Glutamatergic neuron (in vitro differentiated cells): ENCODE results near the gene FZR1. TPM values are rescaled to one million over a fixed set of nuclear protein-coding genes. Genes with fewer than 3 reads are reported as not detected.

Source experiments
- DNase-seq: peaks from one replicate; pipeline ENCODE4 v3.0.0; 2022
- H3K27ac Mint-ChIP-seq: one replicate; pipeline ENCODE4 v1.8.0; 2020; ENCODE audit warnings: mild to moderate bottlenecking, mixed read lengths, inconsistent platforms; ENCODE audit not compliant: unreplicated experiment
- H3K27me3 Mint-ChIP-seq: one replicate; pipeline ENCODE4 v1.8.0; 2020; ENCODE audit warnings: mild to moderate bottlenecking, moderate library complexity, mixed read lengths, inconsistent platforms; ENCODE audit not compliant: unreplicated experiment
- H3K36me3 Mint-ChIP-seq: one replicate; pipeline ENCODE4 v1.8.0; 2020; ENCODE audit warnings: mild to moderate bottlenecking, mixed read lengths, inconsistent platforms; ENCODE audit not compliant: unreplicated experiment
- H3K4me1 Mint-ChIP-seq: one replicate; pipeline ENCODE4 v1.8.0; 2020; ENCODE audit warnings: mild to moderate bottlenecking, low read depth, mixed read lengths, inconsistent platforms; ENCODE audit not compliant: unreplicated experiment
- H3K4me3 Mint-ChIP-seq: one replicate; pipeline ENCODE4 v1.8.0; 2020; ENCODE audit warnings: mild to moderate bottlenecking, mixed read lengths, inconsistent platforms; ENCODE audit not compliant: unreplicated experiment
- H3K9me3 Mint-ChIP-seq: one replicate; pipeline ENCODE4 v1.8.0; 2020; ENCODE audit warnings: mild to moderate bottlenecking, moderate library complexity, mixed read lengths, inconsistent platforms; ENCODE audit not compliant: unreplicated experiment
- CTCF ChIP-seq: fragments of 200-600 bp; sonication (generic); IDR thresholded peaks from one replicate; pipeline ENCODE4 v1.5.0; 2021; ENCODE audit not compliant: partially characterized antibody, unreplicated experiment
- total RNA-seq: library from RNA; stranded (reverse); fragmentation: NEBNext Ultra II Directional; extraction: Animal tissue kit (Norgen Biotek cat#: 25700); gene quantifications from one replicate; pipeline ENCODE4 v1.2.1, GENCODE V29; 2021; ENCODE audit not compliant: unreplicated experiment

Gene FZR1
- total RNA-seq, 1 donor from 2014 or later: 51.3 TPM

DNA sequence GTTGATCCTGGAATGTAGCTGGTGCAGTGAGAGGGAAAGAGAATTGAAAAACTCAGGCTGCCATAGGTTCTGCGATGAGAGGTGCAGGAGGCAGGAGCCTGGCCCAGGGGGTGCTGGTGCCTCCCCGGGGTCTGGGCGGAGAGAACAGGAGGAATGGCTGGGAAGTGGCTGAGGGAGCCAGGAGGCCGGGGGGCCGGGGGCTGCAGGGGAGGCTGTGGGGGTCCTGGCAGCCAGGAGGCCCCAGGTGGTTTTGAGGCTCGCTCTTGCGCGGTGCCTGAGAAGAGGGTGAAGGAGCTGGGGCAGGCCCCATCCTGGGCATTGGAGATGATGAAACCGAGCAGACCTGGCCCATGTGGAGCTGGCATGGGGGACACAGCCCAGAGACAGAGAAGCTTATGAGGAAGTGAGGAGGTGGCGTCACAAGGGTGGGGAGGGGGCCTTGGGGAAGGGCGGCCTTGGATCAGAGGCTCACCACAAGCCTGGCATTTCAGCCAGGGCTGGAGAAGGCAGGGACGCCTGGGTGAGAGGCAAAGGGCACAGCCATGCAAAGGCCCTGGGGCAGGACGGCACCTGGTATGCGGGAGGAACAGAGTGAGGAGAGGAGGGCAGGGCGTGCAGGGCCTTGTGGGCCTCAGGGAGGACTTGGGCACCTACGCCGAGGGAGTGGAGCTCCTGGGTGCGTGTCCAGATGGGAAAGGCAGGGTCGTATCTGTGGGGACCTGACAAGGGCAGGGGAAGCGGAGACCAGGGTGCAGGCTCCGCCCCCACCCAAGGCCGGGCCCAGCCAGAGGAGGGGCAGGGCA, 31.5 kb downstream of the FZR1 start:
- peaks cover 10% of the 10 kb centered on the region for H3K27me3 Mint-ChIP-seq
- H3K4me3 Mint-ChIP-seq: no peak overlapping the region
- peaks cover 13% of the 10 kb centered on the region for H3K4me1 Mint-ChIP-seq
- DNase-seq: no peak
- peak overlapping the region; percentile 80 for H3K27ac Mint-ChIP-seq
- no peak for TF ChIP-seq CTCF
- H3K36me3 Mint-ChIP-seq: peaks cover 4% of the 10 kb centered on the region
- H3K9me3 Mint-ChIP-seq: peaks cover 16% of the 10 kb centered on the region

GRCh38 chr19:3538258-3538929, 32.3 kb downstream of the FZR1 start:
- peaks cover 10% of the 10 kb centered on the region for H3K27me3 Mint-ChIP-seq
- peak overlapping the region; percentile 80 for H3K27ac Mint-ChIP-seq
- no peak for TF ChIP-seq CTCF
- no peak for DNase-seq
- peaks cover 13% of the 10 kb centered on the region for H3K4me1 Mint-ChIP-seq
- peaks cover 4% of the 10 kb centered on the region for H3K36me3 Mint-ChIP-seq
- H3K9me3 Mint-ChIP-seq: peaks cover 16% of the 10 kb centered on the region
- no peak overlapping the region for H3K4me3 Mint-ChIP-seq

DNA sequence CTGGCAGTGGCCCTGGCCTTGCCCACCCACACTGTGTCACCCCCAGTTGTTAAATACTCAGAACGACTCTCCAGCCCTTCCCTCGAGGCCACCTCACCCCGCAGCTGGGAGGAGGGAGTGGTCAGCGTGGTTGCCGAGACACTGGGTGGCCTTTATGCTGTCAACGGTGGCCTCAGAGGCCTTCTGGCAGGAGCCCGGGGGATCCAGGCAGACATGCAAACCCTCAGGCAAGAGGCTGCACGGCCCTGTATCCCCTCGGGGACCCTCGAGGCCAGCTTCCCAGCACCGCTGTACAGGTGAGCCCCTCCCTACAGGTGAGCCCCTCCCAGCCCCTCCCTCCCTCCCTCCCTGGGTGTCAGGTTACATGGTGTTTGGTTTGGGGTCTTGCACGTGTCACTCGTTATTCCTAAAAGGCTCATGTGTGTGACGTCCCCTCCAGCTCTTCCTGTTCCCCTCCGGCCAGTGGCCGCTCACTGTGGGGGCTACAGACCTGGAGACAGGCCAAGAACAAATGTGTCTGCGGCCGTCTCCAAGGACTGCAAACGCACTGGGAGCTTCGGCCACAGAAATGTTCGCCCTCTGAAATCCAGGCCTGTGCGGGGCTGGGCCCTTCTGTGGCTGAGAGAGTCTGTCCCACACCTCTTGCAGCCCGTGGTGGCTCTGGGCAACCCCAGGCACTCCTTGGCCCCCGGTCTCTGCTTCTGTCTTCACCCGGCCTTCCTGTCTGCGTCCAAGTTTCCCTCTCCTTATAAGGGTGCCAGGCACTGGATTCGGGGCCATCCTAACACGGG, 33.0 kb downstream of the FZR1 start, which contains the start of gene TEKTIP1:
TEKTIP1 (plus strand) TSS at position 210 of the 791 bp plus-strand sequence; CDS start at position 214, 4 bp downstream.
- H3K4me3 Mint-ChIP-seq: no peak within 1 kb of the TSS
- no peak for TF ChIP-seq CTCF
- H3K27me3 Mint-ChIP-seq: peaks cover 10% of the 10 kb centered on the region
- peak; percentile 50 for DNase-seq
- H3K27ac Mint-ChIP-seq: peak within 1 kb of the TSS; percentile 80
- H3K9me3 Mint-ChIP-seq: peaks cover 16% of the 10 kb centered on the region
- peaks cover 13% of the 10 kb centered on the region for H3K4me1 Mint-ChIP-seq
- H3K36me3 Mint-ChIP-seq: peaks cover 4% of the 10 kb centered on the region

GRCh38 chr19:3539756-3540118, 33.6 kb downstream of the FZR1 start:
- Mint-ChIP-seq H3K4me1 (peaks cover 10% of the 10 kb centered on the region), H3K27ac (peak overlapping the region; percentile 11), H3K36me3 (no peaks in the 10 kb centered on the region), H3K27me3 (peaks cover 10% of the 10 kb centered on the region), H3K9me3 (peaks cover 13% of the 10 kb centered on the region), H3K4me3 (no peak overlapping the region)
- DNase-seq: no peak
- no peak for TF ChIP-seq CTCF
